ENCODE results near the gene JAM2.

Gene JAM2

DNA sequence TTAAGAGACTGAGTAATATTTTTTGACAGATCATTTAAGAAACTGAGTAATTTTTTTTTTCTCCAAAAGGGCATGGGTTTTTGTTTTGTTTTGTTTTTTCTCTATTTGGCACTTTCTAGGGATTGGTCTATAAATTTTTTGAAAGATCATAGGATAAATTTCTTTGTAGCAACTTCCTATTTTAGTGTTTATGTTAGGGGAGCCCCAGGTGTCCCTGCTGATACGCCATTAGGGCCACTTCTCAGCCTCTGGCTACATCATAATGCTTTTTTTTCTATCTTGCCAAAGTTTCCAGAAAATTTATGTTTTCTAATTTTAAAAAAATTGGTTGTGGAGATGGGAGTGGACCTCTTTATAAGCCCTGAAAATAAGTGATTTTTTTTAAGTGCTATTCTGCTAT is 98.4 kb downstream of the JAM2 start:
- H3K27me3 ChIP-seq (ENCODE audit: control insufficient read depth, insufficient read depth, low read length), result no peaks in the 10 kb centered on the region
- H3K79me2 ChIP-seq, result peaks cover 7% of the 10 kb centered on the region
- H3K9ac ChIP-seq, result no peak overlapping the region
- H3K4me1 ChIP-seq, result no peaks in the 10 kb centered on the region
- H3K27ac ChIP-seq, result no peak overlapping the region
- no peak overlapping the region for H2AFZ ChIP-seq
- no peak overlapping the region for H3K4me2 ChIP-seq (ENCODE audit: low read length)
- no peaks in the 10 kb centered on the region for H3K36me3 ChIP-seq (ENCODE audit: control insufficient read depth, insufficient read depth, low read length)
- no peaks in the 10 kb centered on the region for H3K9me3 ChIP-seq (ENCODE audit: control insufficient read depth, low read length)
- TF ChIP-seq, protein P1, sequence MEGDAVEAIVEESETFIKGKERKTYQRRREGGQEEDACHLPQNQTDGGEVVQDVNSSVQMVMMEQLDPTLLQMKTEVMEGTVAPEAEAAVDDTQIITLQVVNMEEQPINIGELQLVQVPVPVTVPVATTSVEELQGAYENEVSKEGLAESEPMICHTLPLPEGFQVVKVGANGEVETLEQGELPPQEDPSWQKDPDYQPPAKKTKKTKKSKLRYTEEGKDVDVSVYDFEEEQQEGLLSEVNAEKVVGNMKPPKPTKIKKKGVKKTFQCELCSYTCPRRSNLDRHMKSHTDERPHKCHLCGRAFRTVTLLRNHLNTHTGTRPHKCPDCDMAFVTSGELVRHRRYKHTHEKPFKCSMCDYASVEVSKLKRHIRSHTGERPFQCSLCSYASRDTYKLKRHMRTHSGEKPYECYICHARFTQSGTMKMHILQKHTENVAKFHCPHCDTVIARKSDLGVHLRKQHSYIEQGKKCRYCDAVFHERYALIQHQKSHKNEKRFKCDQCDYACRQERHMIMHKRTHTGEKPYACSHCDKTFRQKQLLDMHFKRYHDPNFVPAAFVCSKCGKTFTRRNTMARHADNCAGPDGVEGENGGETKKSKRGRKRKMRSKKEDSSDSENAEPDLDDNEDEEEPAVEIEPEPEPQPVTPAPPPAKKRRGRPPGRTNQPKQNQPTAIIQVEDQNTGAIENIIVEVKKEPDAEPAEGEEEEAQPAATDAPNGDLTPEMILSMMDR (IDR thresholded peaks at IDR 0.05), result no peak
- H3K4me3 ChIP-seq (ENCODE audit: low read depth, low read length), result peak overlapping the region; percentile 76

DNA sequence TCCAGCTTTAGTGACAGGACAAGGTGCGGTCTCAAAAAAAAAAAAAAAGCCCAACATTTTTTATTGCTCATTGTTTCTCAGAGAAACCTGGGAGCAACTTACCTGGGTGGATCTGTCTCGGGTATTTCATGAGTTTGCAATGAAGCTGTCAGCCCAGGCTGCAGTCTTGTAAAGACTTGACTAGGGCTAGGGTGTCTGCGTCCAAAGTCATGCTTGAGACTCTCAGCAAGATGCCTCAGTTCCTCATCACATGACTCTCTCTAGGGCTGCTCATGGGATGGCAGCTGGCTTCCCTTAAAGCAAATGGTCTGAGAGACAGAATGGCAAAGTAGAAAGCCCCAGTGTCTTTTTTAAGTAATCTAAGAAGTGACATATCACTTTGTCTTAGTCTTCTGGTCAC is 103.8 kb downstream of the JAM2 start:
- Histone ChIP-seq H3K4me1 (no peaks in the 10 kb centered on the region), H3K27me3 (ENCODE audit: control insufficient read depth, insufficient read depth, low read length) (no peaks in the 10 kb centered on the region), H3K4me2 (ENCODE audit: low read length) (no peak overlapping the region), H3K4me3 (ENCODE audit: low read depth, low read length) (no peak overlapping the region), H3K79me2 (peaks cover 7% of the 10 kb centered on the region), H3K9ac (no peak overlapping the region), H3K36me3 (ENCODE audit: control insufficient read depth, insufficient read depth, low read length) (no peaks in the 10 kb centered on the region), H3K27ac (no peak overlapping the region), H2AFZ (no peak overlapping the region), H3K9me3 (ENCODE audit: control insufficient read depth, low read length) (no peaks in the 10 kb centered on the region)
- TF ChIP-seq, protein P1 (IDR thresholded peaks at IDR 0.05), result no peak

DNA sequence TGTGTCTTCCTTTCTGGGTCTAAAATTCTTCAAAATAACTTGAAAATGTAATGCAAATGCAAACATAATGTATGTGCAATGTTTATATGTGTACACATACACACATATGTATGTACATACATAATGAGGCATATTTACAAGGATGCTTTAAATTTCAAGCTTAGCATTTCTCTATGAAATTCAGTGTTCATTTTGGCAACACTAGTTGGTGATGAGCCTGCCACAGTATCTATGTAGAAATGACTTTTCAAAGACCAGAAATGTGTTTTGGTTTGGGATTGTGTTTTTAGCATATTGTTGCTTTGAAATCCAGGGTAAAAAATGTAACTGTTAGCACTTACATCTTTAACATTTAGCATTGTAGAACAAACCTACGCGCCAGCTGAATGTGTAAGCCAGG is 105.8 kb downstream of the JAM2 start:
- H3K27me3 ChIP-seq (ENCODE audit: control insufficient read depth, insufficient read depth, low read length), result no peaks in the 10 kb centered on the region
- no peaks in the 10 kb centered on the region for H3K4me1 ChIP-seq
- H2AFZ ChIP-seq, result no peak overlapping the region
- H3K9me3 ChIP-seq (ENCODE audit: control insufficient read depth, low read length), result no peaks in the 10 kb centered on the region
- H3K79me2 ChIP-seq, result peaks cover 3% of the 10 kb centered on the region
- TF ChIP-seq, protein P1 (IDR thresholded peaks at IDR 0.05), result no peak
- no peak overlapping the region for H3K9ac ChIP-seq
- H3K4me3 ChIP-seq (ENCODE audit: low read depth, low read length), result no peak overlapping the region
- no peaks in the 10 kb centered on the region for H3K36me3 ChIP-seq (ENCODE audit: control insufficient read depth, insufficient read depth, low read length)
- H3K27ac ChIP-seq, result no peak overlapping the region
- H3K4me2 ChIP-seq (ENCODE audit: low read length), result no peak overlapping the region

DNA sequence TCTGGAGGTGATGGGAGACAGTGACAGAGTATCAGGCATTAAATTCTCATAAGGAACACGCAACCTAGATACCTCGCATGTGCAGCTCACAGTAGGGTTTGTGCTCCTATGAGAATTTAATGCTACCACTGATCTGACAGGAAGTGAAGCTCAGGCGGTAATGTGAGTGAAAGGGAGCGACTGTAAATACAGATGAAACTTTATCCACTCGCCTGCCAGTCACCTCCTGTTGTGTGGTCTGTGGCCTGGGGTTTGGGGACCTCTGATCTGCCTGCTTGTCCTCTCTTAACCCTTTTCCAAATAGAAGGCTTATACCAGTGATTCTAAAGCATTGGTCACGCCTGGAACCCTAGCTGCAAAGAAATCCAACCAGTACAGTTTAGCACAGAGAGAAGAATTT is 111.0 kb downstream of the JAM2 start:
- TF ChIP-seq, protein P1 (IDR thresholded peaks at IDR 0.05), result no peak
- Histone ChIP-seq H3K79me2 (no peaks in the 10 kb centered on the region), H2AFZ (no peak overlapping the region), H3K27ac (no peak overlapping the region), H3K4me1 (no peaks in the 10 kb centered on the region), H3K36me3 (ENCODE audit: control insufficient read depth, insufficient read depth, low read length) (no peaks in the 10 kb centered on the region), H3K27me3 (ENCODE audit: control insufficient read depth, insufficient read depth, low read length) (no peaks in the 10 kb centered on the region), H3K9me3 (ENCODE audit: control insufficient read depth, low read length) (no peaks in the 10 kb centered on the region), H3K4me3 (ENCODE audit: low read depth, low read length) (no peak overlapping the region), H3K9ac (no peak overlapping the region), H3K4me2 (ENCODE audit: low read length) (no peak overlapping the region)

DNA sequence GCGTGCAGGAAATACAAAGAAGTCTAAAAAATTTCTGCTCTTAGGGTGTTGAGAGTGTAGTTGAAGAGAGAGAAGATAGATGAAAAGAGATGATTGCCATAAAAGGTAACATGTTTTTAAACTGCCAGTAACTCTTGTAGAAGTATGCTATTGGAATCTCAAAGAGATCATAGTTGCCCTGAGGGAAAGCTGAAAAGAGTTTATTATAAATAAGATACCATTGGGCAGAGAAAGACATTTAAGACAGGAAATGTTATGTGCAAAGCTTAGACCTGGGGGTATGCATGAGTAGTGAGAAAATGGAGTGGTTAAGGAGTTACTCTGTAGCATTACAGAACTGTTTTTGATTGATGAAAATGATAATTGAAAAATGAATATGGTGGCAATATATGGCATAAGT is 113.4 kb downstream of the JAM2 start:
- Histone ChIP-seq H3K9me3 (ENCODE audit: control insufficient read depth, low read length) (no peaks in the 10 kb centered on the region), H2AFZ (no peak overlapping the region), H3K4me3 (ENCODE audit: low read depth, low read length) (no peak overlapping the region), H3K4me1 (no peaks in the 10 kb centered on the region), H3K9ac (no peak overlapping the region), H3K36me3 (ENCODE audit: control insufficient read depth, insufficient read depth, low read length) (no peaks in the 10 kb centered on the region), H3K79me2 (no peaks in the 10 kb centered on the region), H3K4me2 (ENCODE audit: low read length) (no peak overlapping the region), H3K27me3 (ENCODE audit: control insufficient read depth, insufficient read depth, low read length) (no peaks in the 10 kb centered on the region), H3K27ac (no peak overlapping the region)
- TF ChIP-seq, protein P1 (IDR thresholded peaks at IDR 0.05), result no peak

Data from parathyroid adenoma (tissue), 2 donors.